Left lobe of liver (tissue), 2 donors: ENCODE measurements around the gene PLCXD1. TPM values are rescaled to one million over a fixed set of nuclear protein-coding genes. Genes with fewer than 3 reads are reported as not detected.
"Not testable (repeated sequence)": the region's sequence is repeated elsewhere in the genome, so short reads cannot be mapped to it uniquely, and the experiment has no call there.

ENCODE experiments used
- ATAC-seq: fragments of 200-7000 bp; cut with Tn5 transposase; one replicate; pipeline ENCODE4 v1.9.1; 2020; ENCODE audit warnings: mild to moderate bottlenecking, moderate library complexity
- DNase-seq: peaks from one replicate; pipeline ENCODE4 v3.0.0-alpha.2; 2020; ENCODE audit warnings: low spot score
- total RNA-seq: library from RNA; stranded (reverse); gene quantifications from one replicate; pipeline ENCODE4 v1.2.1, GENCODE V29; 2021
- donor health status: DM: no; HTN: no; CAD: no; lungs with moderate emphysema.
- donor health status: DM: no; HTN: yes; CAD: no.

PLCXD1 gene
- total RNA-seq, 1 donor from 2014 or later: 11.4 TPM

DNA sequence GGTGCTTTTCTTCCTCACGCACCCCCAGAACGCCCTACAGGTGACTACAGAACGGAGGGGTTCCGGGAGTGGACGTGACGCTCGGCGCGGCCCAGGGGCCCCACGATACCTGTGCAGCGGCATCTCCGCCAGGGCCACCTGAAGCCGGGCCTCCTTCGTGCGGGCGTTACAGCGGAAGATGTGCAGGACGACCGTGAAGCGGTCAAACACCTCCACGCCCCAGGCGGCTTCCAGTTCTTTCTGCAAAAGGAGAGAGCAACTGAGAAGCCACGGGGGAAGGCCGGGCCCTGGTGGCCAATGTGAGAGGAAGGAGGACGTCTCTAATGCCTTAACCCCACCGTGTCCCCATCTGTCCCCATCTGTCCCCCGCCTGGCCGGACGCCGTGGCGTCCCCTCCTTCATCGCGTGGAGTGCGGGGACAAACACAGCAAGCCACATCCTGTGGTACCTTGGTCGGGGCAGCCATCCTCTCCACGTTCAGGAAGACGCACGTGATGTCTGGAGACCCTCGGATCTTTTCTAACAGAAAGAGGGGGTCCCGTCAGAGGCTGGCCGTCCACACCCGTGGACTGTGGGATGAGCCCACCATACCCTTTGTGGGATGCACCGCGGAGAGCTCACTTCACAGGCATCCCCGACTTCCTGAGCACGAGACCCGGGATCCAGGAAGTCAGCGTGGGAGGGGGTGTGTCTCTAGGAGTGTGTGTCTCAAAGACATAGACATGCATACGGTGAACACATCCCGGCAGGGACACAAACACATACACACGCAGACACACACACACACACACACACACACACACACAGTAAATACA lies 33.8 kb downstream of the PLCXD1 start:
- DNase-seq: no peak

DNA sequence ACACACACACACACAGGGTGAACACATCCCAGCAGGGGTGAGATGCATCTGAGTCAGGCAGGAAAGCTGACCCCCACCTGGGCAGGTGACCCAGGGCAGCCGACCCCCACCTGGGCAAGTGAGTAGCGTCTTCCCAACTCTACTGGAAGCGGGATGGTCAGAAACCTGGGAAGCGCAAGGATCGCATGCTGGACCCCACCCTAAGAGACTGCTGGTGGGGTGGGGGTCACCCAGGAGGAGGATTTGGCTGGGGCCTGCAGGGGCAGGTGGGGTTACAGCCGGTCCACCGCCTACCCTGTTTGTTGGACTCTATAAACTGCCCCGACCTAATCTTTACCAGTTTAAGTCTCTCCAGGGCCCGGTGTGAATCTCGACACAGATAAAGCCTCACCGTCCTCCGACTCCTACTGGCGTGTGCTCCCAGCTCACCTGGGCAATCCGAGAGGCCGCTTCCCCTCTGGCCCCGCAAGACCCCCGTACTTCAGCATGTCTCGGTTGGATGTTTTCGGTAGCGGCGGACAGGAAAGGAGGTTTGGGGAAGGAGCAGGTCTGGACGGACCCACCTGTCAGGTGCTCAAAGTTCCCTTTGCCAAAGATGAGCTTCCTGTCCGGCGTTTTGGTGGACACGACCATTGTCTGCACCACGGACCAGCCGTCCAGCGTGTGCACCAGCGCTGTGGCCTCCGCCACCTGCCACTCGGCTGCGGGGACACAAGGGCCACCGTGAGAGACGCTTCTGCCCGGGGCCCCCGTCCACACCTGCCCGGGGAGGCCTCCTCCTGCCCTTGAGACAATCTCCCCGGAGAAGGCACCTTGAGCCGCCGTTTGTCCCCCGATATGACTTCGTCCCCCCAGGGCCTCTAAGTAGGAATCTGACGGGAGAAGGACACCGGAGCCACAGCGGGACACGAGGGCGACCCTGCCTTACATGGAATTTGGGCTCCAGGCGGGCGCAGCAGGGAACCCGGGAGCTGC lies 35.5 kb downstream of the PLCXD1 start:
- ATAC-seq (no peak), DNase-seq (no peak)

More for the DNA sequence above, 33.8 kb downstream of the PLCXD1 start:
- ATAC-seq: no peak

DNA sequence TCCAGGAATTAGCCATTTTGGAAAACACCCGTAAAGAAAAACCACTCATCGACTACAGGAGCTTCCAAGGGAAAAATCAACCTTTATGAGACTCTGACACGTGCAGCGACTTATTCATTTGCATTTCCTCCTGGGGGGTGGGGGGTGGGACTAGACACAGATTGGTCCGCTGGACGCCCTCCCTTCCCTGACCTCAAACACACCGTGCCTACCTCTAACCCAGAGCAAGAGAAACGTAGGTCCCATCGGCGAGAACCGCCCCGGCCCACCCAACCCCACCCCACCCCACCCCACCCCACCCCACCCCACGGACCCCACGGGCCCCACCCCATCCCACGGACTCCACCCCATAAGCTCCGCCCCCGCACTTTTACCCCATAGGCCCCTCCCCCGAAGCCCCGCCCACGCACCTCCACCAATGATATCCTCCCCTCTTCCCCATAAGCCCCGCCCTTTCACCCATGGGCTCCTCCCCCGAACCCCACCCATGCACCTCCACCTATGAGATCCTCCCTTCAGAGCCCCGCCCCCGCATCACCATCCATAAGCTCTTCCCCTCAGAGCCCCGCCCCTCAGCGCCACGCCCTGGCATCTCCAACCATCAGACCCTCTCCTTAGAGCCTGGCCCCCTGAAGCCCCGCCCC lies 36.4 kb downstream of the PLCXD1 start:
- DNase-seq: no peak
- ATAC-seq: no peak

DNA sequence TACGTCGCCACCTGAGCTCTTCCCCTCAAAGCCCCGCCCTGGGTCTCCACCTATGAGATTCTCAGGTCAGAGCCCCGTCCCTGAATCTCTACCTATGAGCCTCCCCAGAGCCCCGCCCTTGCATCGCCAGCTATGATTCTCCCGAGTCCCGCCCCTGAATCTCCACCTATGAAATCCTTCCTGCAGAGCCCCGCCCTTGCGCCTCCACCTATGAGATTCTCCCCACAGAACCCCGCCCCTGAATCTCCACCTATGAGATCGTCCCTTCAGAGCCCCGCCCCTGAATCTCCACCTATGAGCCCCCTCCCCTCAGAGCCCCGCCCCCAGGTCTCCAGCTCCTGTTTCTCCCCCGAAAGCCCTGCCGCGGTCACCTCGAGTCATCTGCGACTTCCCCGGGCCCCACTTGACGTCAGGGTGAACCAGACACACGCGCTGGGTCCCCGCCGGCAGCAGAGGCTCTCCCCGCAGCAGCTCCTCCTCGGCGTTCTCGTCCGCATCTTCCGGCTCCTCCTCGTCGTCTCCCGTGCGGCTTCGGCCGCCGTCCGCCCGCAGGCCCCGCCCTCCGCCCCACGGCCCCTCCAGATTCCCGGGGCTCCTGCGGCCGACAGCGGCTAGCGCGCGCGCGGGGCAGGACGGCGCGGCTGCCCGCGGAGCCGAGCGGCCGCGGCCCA lies 37.0 kb downstream of the PLCXD1 start:
- peak; percentile 75 for ATAC-seq
- peak; percentile 97 for DNase-seq

DNA sequence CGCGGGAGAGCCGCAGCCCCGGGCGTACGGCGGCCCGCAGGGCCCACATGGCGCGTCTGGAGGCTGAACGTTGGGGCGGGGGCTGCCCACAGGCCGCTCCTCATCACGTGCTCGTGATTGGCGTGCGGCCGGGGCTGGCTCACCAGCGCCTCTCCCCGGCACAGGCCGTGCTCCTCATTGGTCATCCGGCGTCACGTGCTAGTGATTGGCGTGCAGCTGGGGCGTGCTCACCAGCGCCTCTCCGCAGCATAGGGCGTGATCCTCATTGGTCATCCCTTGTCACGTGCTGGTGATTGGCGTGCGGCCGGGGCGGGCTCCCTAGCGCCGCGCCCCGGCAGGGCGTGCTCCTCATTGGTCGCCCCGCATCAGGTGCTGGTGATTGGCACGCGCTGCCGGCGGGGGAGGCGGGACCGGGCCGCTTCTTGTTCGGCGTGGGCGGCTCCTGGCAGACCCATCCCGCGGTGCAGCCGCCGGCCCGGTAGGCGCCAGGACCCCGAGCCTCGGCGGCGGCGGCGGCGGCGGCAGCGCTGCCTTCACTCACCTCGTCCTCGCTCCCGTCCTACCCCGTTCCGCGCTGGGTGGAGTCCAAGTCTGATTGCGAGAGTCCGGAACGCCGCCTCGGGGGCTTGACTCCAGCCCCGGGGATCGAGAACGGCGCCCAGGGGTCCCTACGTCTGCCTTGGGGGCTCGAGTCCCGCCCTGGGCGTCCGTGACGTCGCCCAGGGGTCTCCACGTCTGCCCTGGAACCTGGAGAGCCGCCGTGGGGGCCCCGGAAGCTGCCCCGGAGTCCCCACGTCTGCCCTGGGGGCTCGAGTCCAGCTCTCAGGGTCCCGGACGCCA lies 37.8 kb downstream of the PLCXD1 start, which contains the start of gene GTPBP6:
Gene GTPBP6, minus strand, starts transcription at position 58 of the 840 bp plus-strand sequence. Its CDS starts 9 bp downstream, at position 49.
- peak; percentile 100 for DNase-seq
- ATAC-seq: peak; percentile 68

DNA sequence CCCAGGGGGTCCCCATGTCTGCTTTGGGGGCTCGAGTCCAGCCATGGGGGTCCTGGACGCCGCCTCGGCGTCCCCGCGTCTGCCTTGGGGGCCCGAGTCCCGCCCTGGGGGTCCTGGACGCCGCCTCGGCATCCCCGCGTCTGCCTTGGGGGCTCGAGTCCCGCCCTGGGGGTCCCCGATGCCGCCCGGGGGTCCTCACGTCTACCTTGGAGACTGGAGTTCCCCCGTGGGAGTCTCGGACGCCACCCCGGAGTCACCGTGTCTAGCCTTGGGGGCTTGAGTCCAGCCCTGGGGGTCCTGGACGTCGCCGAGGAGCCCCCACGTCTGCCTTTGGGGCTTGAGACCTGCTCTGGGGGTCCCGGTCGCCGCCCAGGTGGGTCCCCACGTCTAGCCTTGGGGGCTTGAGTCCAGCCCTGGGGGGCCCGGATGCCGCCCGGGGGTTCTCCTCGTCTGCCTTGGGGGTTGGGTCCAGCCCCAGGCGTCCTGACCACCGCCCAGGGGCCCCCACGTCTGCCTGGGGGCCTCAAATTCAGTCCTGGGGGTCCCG lies 38.5 kb downstream of the PLCXD1 start:
- no peak for ATAC-seq
- no peak for DNase-seq

DNA sequence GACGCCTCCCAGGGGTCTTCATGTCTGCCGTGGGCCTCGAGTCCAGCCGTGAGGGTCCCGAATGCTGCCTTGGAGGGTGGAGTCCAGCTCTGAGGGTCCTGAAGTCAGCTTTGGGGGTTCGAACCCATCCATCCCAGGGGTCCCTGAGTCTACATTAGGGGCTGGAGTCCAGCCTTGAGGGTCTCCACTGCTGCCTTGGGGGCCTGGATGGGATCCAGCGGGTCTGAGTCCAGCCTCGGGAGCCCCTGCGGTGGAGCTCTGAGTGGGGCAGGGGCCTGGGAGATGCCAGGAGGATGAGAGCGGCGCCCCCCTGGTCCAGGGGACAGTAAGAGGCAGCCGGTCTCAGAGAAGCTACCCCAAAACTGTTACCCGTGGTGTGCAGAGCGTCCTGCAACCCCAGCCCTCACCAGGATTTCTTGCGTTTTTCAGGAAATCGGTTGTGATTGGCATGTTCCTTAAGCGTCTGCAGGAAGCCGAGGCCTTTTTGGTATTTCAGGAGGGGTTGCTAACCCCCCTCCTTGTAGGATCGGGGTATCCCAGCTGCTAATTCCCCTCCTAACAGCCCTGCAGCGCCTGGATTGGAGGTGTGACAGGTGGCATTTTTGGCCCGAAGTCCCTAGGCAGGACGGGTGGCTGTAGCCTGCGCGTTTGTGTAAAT lies 39.1 kb downstream of the PLCXD1 start:
- no peak for DNase-seq
- no peak for ATAC-seq

DNA sequence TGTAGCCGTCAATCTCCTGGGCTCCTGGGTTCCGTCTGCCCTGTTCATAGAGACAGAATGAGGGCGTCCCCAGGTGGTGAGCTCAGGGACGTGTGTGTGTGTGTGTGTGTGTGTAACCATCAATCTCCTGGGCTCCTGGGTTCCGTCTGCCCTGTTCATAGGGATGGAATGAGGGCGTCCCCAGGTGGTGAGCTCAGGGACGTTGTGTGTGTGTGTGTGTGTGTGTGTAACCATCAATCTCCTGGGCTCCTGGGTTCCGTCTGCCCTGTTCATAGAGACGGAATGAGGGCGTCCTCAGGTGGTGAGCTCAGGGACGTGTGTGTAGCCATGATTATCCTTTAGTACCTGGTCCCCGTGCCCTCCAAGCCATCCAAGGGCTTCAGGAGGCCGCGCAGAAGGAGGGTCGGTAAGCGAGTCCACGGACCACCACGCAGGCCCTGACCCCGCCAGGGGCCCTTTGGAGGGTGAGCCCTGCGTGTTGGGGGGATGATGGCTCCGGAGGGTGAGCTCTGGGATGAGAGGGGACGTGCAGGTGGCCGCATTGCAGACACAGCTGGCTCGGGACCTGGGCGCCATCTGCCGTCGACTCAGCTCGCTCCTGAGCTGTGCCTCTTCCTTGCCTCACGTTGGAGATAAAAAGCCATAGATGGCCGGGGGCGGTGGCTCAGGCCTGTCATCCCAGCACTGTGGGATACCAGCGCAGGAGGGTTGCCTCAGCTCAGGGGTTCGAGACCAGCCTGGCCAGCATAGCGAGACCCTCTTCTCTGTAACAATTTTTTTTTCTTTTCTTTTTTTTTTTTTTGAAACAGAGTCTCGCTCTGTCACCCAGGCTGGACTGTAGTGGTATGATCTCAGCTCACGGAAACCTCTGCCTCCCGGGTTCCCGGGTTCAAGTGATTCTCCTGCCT lies 42.8 kb downstream of the PLCXD1 start:
- peak; percentile 61 for DNase-seq
- ATAC-seq: peak; percentile 59

DNA sequence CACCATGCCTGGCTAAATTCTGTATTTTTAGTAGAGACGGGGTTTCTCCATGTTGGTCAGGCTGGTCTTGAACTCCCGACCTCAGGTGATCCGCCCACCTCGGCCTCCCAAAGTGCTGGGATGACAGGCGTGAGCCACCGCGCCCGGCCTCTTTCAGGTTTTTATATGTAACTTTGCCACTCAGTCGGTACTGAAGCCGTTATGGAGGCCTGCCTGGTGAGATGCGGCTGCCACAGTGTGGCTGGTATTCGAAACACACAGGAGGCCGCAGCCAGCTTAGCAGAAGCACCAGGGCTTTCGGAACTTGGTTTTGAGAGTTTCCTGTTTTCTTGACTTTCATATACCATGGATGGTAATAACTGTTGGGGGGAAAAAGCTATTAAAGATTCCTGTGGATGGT lies 43.5 kb downstream of the PLCXD1 start:
- DNase-seq, ATAC-seq: not testable (repeated sequence)

DNA sequence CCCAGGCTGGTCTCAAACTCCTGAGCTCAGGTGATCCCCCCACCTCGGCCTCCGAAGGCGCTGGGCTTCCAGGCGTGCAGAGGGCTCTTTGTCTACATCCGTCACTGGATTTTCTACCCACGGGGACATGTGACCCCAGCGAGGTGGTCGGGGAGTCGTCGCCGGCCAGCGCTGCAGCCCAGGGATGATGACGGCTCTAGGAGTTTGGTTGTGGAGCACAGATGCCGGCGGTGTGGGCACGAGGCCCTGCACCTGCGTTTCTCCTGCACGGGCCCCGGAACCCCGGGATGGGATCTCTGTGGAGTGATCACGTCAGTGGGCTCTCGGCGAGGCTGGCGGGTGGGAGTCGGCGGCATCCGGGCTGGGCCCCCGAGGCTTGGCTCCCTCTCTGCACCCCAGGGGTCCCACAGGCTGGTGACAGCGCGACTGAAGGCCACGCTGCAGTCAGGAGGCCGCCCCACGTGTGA lies 46.5 kb downstream of the PLCXD1 start:
- DNase-seq (no peak), ATAC-seq (no peak)

DNA sequence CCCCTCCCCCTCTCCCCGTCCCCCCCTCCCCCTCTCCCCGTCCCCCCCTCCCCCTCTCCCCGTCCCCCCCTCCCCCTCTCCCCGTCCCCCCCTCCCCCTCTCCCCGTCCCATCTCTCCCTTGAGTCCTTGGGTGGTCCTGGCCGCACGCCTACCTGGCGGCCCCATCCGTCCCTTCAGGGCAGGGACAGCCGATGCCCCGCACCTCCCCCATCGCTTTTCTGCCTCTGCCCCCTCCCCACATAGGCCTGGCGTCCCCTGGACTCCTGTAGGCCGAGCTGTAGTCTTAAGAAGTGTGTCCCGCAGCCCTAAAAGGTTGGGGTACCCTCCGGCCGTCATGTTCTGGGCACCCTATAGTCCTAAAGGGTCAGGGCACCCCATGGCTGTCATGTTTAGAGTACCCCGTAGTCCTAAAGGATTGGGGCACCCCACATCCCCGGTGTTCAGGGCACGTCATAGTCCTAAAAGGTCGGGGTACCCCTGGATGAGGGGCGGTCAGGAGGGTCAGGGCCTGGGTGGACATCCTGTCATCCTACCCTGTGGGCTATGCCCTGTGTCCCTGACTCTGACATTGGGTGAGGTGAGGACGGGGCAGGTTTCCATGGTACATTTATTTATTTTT lies 48.2 kb downstream of the PLCXD1 start:
- ATAC-seq (no peak), DNase-seq (no peak)

DNA sequence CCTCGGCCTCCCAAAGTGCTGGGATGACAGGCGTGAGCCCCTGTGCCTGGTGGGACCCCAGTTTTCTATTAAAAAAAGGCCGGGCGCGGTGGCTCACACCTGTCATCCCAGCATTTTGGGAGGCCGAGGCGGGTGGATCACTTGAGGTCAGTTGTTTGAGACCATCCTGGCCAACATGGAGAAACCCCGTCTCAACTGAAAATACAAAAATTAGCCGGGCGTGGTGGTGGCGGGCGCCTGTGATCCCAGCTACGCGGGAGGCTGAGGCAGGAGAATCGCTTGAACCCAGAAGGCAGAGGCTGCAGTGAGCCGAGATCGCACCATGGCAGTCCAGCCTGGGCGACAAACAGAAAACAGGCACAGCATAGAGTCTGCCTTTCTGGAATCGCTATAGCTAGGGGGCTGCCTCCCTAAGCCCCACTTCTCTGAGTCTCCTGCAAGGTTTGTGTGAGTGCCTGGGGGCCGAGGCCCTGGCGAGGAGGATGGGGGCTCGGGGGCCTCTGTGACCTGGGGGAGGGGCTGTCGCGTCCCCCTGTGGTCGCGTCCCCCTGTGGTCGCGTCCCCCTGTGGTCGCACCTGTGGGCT lies 49.1 kb downstream of the PLCXD1 start:
- not testable (repeated sequence) for ATAC-seq, DNase-seq

DNA sequence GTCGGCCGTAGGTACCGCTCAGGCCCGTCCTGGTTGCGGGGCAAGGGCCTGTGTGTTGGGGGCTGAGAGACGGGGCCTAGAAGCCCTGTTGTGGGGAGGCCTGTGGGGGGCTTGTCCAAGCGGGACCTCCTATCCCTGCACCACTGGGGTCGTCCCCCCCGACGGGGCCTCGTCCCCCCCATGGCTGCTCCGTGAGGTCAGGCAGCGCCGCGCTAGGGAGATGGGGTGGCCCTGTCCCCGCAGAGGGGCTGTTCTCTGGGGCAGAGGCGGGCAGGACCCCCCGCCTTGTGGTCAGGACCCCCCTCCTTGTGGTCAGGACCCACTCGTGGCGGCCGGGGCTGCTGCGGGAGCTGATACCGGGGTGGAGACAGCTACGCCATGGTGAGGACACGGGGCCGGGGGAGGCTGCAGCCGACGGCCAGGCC lies 49.6 kb downstream of the PLCXD1 start:
- ATAC-seq: no peak
- no peak for DNase-seq

DNA sequence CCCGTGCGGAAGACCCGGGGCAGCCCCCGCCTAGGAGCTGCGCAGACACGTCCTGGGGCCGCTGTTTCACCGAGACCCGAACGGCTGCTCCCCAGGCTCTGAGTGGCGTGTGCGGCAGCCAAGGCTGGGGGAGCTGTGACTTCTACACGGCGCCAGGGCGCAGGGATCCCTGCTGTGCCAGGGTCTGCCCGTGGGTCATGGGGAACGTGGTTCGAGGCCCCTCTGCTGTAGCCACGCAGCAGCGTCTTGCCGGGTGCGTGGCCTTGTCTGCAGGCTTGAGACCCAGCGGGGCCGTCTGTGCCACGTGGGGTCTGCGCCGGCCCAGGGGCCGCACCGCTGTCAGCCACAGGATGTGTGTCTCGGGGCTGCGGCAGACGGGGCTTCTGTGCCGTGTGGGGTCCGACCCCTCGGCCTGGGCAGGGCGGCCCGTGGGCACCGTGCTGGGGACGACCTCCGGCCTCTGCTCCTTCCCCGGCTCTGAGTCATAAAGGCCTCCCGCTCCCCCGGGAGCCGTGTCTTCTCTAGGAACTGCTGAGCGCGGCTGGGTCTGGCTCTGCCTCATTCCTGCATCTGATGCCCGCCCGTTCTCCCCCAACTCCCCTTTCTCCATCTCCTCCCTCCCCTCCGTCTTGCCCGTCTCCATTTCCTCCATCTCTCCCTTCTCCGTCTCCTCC lies 50.1 kb downstream of the PLCXD1 start:
- ATAC-seq (peak; percentile 32), DNase-seq (no peak)

DNA sequence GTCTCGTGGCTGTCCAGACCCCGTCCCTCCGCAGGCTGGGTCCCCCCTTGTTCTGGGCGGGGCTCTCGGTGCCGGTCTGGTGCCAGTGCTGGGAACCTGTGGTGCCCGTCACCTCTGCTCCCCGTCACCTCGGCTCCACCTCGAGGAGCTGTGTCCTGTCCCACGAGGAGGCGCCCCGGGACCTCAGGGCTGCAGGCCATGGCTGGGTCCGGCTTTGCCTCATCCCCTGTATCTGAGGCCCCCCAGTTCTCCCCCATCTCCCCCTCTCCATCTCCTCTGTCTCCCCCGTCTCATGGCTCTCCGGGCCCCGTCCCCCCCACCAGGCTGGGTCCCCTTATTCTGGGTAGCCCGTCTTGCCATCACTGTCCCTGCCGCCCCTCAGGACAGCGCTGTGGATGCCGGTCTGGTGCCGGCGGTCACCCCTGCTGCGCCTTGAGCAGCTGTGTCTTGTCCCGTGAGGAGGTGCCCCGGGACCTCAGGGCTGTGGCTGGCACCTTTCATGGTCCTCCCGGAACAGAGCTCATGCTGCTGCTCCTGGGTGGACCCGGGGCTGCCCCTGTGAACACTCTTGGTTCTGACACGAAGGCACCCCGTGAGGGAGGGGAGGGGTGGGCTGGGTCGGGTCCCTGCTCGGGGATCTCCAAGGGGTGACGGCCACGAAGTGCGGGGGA lies 50.8 kb downstream of the PLCXD1 start:
- no peak for DNase-seq
- ATAC-seq: peak; percentile 22

DNA sequence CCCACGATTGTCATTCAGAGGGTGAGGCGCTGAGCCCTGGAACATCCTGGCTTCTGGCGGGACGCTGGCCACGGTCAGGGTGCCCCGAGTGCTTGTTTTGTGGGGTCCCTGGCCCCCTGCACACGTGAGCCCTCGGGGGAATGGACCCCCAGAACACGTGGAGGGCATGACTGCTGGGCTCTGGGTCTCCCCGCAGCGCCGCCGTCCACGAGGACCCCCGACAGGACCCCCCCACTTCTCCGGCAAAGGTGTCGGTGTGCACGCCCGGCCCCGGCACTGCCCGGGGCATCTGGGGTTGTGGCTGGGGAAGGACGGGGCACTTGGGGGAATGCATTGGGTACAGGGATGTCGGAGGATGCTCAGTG lies 51.3 kb downstream of the PLCXD1 start:
- no peak for DNase-seq

More for the DNA sequence above, 51.3 kb downstream of the PLCXD1 start:
- ATAC-seq: no peak
